Testis (tissue), 3 donors: ENCODE measurements around the gene PAQR4. TPM values are rescaled to one million over a fixed set of nuclear protein-coding genes. Genes with fewer than 3 reads are reported as not detected.
"Not testable (repeated sequence)": the region's sequence is repeated elsewhere in the genome, so short reads cannot be mapped to it uniquely, and the experiment has no call there.

Source experiments
- DNase-seq: peaks from one replicate; pipeline ENCODE4 v3.0.0-alpha.2; 2019
- H3K27ac ChIP-seq, 2 donors: fragments of 200-600 bp; sonication (generic); one replicate each; pipeline ENCODE4 v1.5.1; 2019
- H3K27me3 ChIP-seq: fragments of 200-600 bp; sonication (generic); one replicate; pipeline ENCODE4 v1.5.1; 2019
- H3K36me3 ChIP-seq: fragments of 200-600 bp; sonication (generic); one replicate; pipeline ENCODE4 v1.5.1; 2017; ENCODE audit warnings: low read depth; ENCODE audit errors: missing control alignments
- H3K4me1 ChIP-seq: fragments of 200-600 bp; sonication (generic); one replicate; pipeline ENCODE4 v1.5.1; 2019
- H3K4me3 ChIP-seq, 2 donors: fragments of 200-600 bp; sonication (generic); one replicate each; pipeline ENCODE4 v1.5.1; 2017 to 2019
- H3K9me3 ChIP-seq: fragments of 200-600 bp; sonication (generic); one replicate; pipeline ENCODE4 v1.5.1; 2017
- CTCF ChIP-seq, 3 experiments: fragments of 450-650 bp in 2 of 3; fragments of 200-600 bp in 1 of 3; sonication (generic) in 1 of 3; IDR thresholded peaks; one replicate each; pipeline ENCODE4 v1.5.1; 2016 to 2019; ENCODE audit warnings: antibody characterized with exemption in 3 of 3, mild to moderate bottlenecking in 2 of 3, moderate library complexity in 1 of 3
- POLR2A ChIP-seq: fragments of 450-650 bp; IDR thresholded peaks from one replicate; pipeline ENCODE4 v1.6.1; 2017; ENCODE audit warnings: antibody characterized with exemption, mild to moderate bottlenecking, moderate library complexity
- WGBS, 2 donors: methylation state at CpG; one replicate each; pipeline ENCODE4 v1.1.5; 2018; 5-methylcytosine and 5-hydroxymethylcytosine counted together
- intact Hi-C: fragments of 100-400 bp; cut with DNase I; formaldehyde crosslinking; loops from one replicate; pipeline ENCODE4 v1.15.1; 2023; ENCODE audit warnings: low total_unique reads
- polyA plus RNA-seq: library from polyadenylated mRNA; stranded (reverse); fragments of 350-450 nt; fragmentation: Illumina TruSeq; extraction: RNeasy Lipid Tissue Mini Kit (QIAGEN cat#74804); gene quantifications from one replicate; pipeline ENCODE4 v1.2.3, GENCODE V29; 2014; ENCODE audit warnings: low read depth, low replicate concordance; ENCODE audit not compliant: insufficient read depth
- total RNA-seq, 2 donors: library from RNA; depleted of rRNA; stranded (reverse); fragments of >200 nt; gene quantifications; one replicate each; pipeline ENCODE4 v1.2.3, GENCODE V29; 2016

The PAQR4 gene
- total and polyA plus RNA-seq, 3 donors from 2014 or later = 6.2 to 7.1 (median 6.4) TPM

- peaks cover 9% of the 10 kb centered on the region for H3K4me1 ChIP-seq
- H3K36me3 ChIP-seq = no peaks in the 10 kb centered on the region
- no peak for DNase-seq
- no peak overlapping the region for H3K27ac ChIP-seq
- no peaks in the 10 kb centered on the region for H3K27me3 ChIP-seq
- 48 to 56% methylated on average over 9 of the region's 9 CpGs for WGBS, 2 donors
- TF ChIP-seq CTCF (IDR thresholded peaks at IDR 0.05) (no peak), POLR2A (no peak)
- no peak overlapping the region for H3K4me3 ChIP-seq
- intact Hi-C loops = no loop called here
- no peaks in the 10 kb centered on the region for H3K9me3 ChIP-seq
These were observed 43.0 kb upstream of the PAQR4 start for GRCh38 chr16:2925951-2926649.

DNA sequence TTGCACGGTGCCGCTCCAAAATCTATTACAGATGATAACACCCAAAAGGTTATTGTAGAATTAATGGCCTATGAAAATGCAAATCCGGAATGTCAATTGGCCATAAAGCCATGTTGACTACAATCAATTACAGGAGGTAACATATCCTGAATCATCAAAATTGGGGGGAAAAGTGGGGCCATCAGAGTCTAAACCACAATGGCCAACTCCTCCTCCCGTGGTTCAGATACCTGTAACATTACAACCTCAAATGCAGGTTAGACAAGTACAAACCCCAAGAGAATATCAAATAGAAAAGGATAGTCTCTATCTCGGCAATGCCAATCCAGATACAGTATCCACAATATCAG, 42.5 kb upstream of the PAQR4 start:
- H3K4me1 ChIP-seq = peaks cover 9% of the 10 kb centered on the region
- no peak for DNase-seq
- no peak overlapping the region for H3K4me3 ChIP-seq
- intact Hi-C loops = no loop called here
- H3K36me3 ChIP-seq = no peaks in the 10 kb centered on the region
- no peaks in the 10 kb centered on the region for H3K27me3 ChIP-seq
- no peaks in the 10 kb centered on the region for H3K9me3 ChIP-seq
- TF ChIP-seq POLR2A (no peak), CTCF (IDR thresholded peaks at IDR 0.05) (no peak)
- no peak overlapping the region for H3K27ac ChIP-seq
- WGBS, 2 donors = 51 to 67% methylated on average over 5 of the region's 5 CpGs

GRCh38 chr16:2927010-2927646, 42.0 kb upstream of the PAQR4 start:
- no peak overlapping the region for H3K27ac ChIP-seq
- no peaks in the 10 kb centered on the region for H3K36me3 ChIP-seq
- peak; percentile 94 to 99 (median 96) for TF ChIP-seq CTCF (IDR thresholded peaks at IDR 0.05)
- no peak for TF ChIP-seq POLR2A
- peaks cover 9% of the 10 kb centered on the region for H3K4me1 ChIP-seq
- no peak overlapping the region for H3K4me3 ChIP-seq
- 6 to 8% methylated on average over 19 of the region's 19 CpGs for WGBS, 2 donors
- H3K27me3 ChIP-seq = no peaks in the 10 kb centered on the region
- intact Hi-C loops = no loop called here
- DNase-seq = peak; percentile 94
- H3K9me3 ChIP-seq = no peaks in the 10 kb centered on the region

- H3K4me1 ChIP-seq, H3K9me3 ChIP-seq, H3K4me3 ChIP-seq, DNase-seq, H3K27ac ChIP-seq, H3K27me3 ChIP-seq, intact Hi-C loops, H3K36me3 ChIP-seq: not testable (repeated sequence)
- 77 to 83% methylated on average over 4 of the region's 4 CpGs for WGBS, 2 donors
These were observed 41.0 kb upstream of the PAQR4 start for GRCh38 chr16:2928151-2928550.

DNA sequence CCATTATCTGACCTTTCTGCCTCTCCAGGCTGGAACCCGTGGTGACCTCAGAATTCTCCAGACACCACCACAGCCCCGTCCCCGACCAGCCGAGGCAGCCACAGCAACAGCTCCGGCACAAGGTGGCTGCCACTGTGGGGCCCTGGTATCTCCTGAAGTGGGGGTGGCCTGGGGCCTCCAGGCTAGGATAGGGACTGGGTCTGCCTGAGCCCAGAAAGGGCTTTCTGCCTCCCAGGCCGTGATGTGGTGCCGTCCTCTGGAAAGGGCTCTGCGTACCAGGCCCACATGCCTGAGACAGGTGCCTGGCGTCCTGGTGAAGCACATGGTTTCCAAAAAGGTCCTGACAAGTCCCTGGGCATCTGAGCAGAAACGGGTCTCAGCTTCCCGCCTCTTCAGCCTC, 40.4 kb upstream of the PAQR4 start:
- Histone ChIP-seq H3K27ac (no peak overlapping the region), H3K4me1 (peaks cover 9% of the 10 kb centered on the region), H3K9me3 (no peaks in the 10 kb centered on the region), H3K36me3 (no peaks in the 10 kb centered on the region), H3K4me3 (no peak overlapping the region), H3K27me3 (no peaks in the 10 kb centered on the region)
- no peak for DNase-seq
- WGBS, 2 donors = 88 to 95% methylated on average over 7 to 11 of the region's 11 CpGs
- intact Hi-C loops = no loop called here
- TF ChIP-seq POLR2A (no peak), CTCF (IDR thresholded peaks at IDR 0.05) (no peak)
